ENCODE data around the gene IBA57.

GRCh38 chr1:228224198-228225164 is 58.9 kb downstream of the IBA57 start:
- no peak for TF ChIP-seq SMC3 (IDR thresholded peaks at IDR 0.05; ENCODE audit: low read depth, low read length)
- TF ChIP-seq POLR2AphosphoS5 (IDR thresholded peaks at IDR 0.05; ENCODE audit: low read depth, low read length), result no peak
- TF ChIP-seq MAX (IDR thresholded peaks at IDR 0.05; ENCODE audit: low read depth), result no peak
- no peak for TF ChIP-seq GABPA (IDR thresholded peaks at IDR 0.05; ENCODE audit: low read depth)
- TF ChIP-seq CTCF (IDR thresholded peaks at IDR 0.05), result no peak
- no peak for TF ChIP-seq IRF3 (IDR thresholded peaks at IDR 0.05; ENCODE audit: low read depth, low read length)
- TF ChIP-seq RAD21 (IDR thresholded peaks at IDR 0.05; ENCODE audit: low read length), result no peak
- no peak for TF ChIP-seq TAF1 (IDR thresholded peaks at IDR 0.05; ENCODE audit: borderline replicate concordance, low read depth, low read length)
- TF ChIP-seq SIN3A (IDR thresholded peaks at IDR 0.05; ENCODE audit: borderline replicate concordance, low read depth, low read length), result no peak
